Adipose tissue (tissue), 3 donors: ENCODE results near the gene TBL1XR1. TPM values are rescaled to one million over a fixed set of nuclear protein-coding genes. Genes with fewer than 3 reads are reported as not detected.
"Not testable (repeated sequence)": the region's sequence is repeated elsewhere in the genome, so short reads cannot be mapped to it uniquely, and the experiment has no call there.

ENCODE experiments used
- H3K27ac ChIP-seq: one replicate; pipeline ENCODE4 v1.5.1; 2013; ENCODE audit warnings: low read depth, low read length
- WGBS, 3 donors: extraction: QIAGEN DNeasy Blood & Tissue Kit; methylation state at CpG; one replicate each; pipeline ENCODE4 v1.1.7; 2013; 5-methylcytosine and 5-hydroxymethylcytosine counted together
- polyA plus RNA-seq, 3 donors: library from polyadenylated mRNA; stranded (reverse); fragments of 200-250 nt; gene quantifications; one replicate each; pipeline ENCODE4 v1.2.3, GENCODE V29; 2013
- donor health status: healthy with polysubstance abuse.
- donor health status: Bipolar disorder and iron deficiency.
- donor health status: healthy.

The TBL1XR1 gene
- polyA plus RNA-seq, 3 donors, result 10.8 to 34.0 (median 16.0) TPM

- H3K27ac ChIP-seq, result no peak overlapping the region
- 39 to 93% (median 90%) methylated on average over 3 of the region's 3 CpGs for WGBS, 3 donors
These were observed 42.5 kb downstream of the TBL1XR1 start for GRCh38 chr3:177154733-177155132.

- no peak overlapping the region for H3K27ac ChIP-seq
- WGBS, 3 donors, result 61 to 72% (median 71%) methylated on average over 7 of the region's 7 CpGs
These were observed 46.2 kb downstream of the TBL1XR1 start for GRCh38 chr3:177150970-177151627.

- H3K27ac ChIP-seq, result no peak overlapping the region
- WGBS, 3 donors, result 18 to 63% (median 59%) methylated on average over 3 of the region's 3 CpGs
These were observed 46.9 kb downstream of the TBL1XR1 start for GRCh38 chr3:177150218-177150916.

DNA sequence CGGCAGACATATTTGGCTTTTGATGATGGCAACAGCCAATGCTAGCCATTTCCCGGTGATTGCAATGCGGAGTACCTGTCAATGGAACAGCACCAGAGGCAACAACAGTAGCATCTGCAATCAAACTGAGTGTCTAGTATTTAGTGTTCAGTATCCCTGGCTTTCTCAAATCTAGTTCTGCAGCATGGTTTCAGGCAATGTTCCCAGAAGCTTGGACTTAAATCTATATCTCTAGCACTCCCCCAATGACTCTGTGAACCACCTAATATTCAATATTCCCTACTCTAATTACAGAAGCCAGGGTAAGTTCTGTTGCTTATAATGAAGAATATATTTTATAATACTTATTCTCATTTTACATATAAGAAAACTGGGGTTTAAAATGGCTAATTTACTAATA lies 48.2 kb downstream of the TBL1XR1 start:
- H3K27ac ChIP-seq, result no peak overlapping the region
- 95 to 97% (median 97%) methylated on average over 3 of the region's 3 CpGs for WGBS, 3 donors

- 84 to 90% (median 88%) methylated on average over 1 of the region's 1 CpG for WGBS, 3 donors
- no peak overlapping the region for H3K27ac ChIP-seq
These were observed 49.5 kb downstream of the TBL1XR1 start for GRCh38 chr3:177147790-177148189.

DNA sequence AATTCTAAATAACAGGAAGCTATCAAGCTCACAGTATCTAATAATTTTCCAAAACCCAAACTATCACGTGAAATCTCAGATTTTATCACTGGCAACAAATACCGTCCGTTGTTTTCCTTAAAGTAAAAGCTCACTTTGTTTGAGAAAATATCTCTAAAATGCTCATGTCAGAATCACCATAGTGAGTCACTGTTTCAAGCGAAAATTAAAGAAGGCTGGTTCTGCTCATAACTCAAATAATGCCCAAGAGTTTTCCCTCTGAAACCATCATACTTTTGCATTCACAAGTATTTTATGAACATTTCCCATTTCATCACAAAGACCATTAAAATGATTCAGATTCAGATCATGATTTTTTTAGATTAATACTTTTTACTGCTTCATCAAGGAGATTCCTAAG lies 50.6 kb downstream of the TBL1XR1 start:
- WGBS, 3 donors, result 49 to 67% (median 55%) methylated on average over 4 of the region's 4 CpGs
- H3K27ac ChIP-seq, result no peak overlapping the region

GRCh38 chr3:177145954-177146353 lies 51.3 kb downstream of the TBL1XR1 start:
- no peak overlapping the region for H3K27ac ChIP-seq
- WGBS, 3 donors, result 88 to 94% (median 91%) methylated on average over 2 of the region's 2 CpGs

DNA sequence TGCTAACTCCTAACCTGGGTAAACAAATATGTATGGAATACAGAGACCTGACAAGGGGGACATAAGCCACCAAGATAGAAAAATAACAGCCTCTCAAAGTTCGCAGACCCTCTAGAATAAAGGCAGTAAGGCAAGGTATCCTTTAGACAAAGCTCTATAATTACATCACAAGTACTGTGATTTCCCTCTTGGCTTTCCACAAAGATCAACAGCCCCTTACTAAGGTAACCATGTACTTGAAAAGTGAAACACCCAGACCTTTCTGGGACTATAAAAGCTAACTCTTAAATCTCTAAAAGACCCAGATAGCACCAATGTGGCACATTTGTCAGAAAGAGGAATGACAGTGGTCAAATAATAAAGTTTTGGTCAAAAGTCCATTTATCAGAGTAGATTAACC lies 51.9 kb downstream of the TBL1XR1 start:
- WGBS, 3 donors, result 82 to 96% (median 94%) methylated on average over 1 of the region's 1 CpG

DNA sequence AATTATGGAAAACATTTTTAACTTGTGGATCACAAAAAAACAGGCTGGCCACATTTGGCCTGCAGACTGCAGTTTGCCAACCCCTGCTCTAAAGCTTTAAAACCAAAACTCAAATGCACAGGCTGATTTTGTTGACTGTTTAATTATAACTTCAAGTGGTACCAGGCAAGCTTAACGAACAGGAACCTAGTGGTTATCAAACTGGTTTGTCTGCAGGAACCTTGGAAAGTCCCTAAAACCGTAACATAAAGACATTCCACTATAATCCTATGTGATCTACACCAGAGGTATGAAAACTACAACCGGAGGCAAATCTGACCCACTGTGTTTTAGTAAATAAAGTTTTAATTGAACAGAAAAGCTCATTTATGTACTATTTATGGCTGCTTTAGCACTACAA lies 52.4 kb downstream of the TBL1XR1 start:
- H3K27ac ChIP-seq, result no peak overlapping the region
- WGBS, 3 donors, result 35 to 42% (median 38%) methylated on average over 3 of the region's 3 CpGs

More for the DNA sequence above, 51.9 kb downstream of the TBL1XR1 start:
- no peak overlapping the region for H3K27ac ChIP-seq

DNA sequence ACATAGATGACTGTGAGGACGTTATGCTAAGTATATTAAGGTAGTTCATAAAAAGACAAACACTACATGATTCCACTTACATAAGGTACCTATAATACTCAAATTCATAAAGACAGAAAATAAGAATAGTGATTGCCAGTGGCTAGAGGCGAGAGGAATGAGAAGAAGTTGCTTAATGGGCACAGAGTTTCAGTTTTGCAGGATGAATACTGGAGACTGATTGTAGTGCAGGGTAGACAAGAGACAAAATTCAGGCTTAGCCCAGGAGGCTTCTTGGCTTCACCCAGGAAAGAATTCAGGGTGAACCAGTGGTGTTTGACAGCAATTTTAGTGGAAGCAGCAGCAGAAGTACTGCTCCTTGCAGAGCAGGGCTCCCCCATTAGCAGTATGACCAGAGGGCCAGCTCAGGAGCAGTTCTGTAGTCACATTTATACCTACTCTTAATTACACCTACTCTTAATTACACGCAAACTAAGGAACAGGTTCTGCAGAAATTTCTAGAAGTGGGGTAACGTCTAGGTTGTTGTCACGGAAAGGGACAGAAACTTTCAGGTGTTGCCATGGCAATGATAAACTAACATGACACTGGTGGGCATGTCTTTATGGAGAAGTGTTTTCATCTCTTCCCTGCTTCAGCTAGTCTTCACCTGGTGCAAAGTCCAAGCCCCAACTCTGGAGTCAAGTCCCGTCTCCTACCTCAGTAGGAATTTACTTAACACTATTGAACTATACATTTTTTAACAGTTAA lies 55.2 kb downstream of the TBL1XR1 start:
- WGBS, 3 donors, result 71 to 86% (median 73%) methylated on average over 6 of the region's 6 CpGs
- H3K27ac ChIP-seq, result no peak overlapping the region

- 71 to 86% (median 82%) methylated on average over 6 of the region's 6 CpGs for WGBS, 3 donors
- H3K27ac ChIP-seq, result no peak overlapping the region
These were observed 55.8 kb downstream of the TBL1XR1 start for GRCh38 chr3:177141471-177141870.

- 82 to 95% (median 84%) methylated on average over 10 of the region's 10 CpGs for WGBS, 3 donors
- not testable (repeated sequence) for H3K27ac ChIP-seq
These were observed 58.1 kb downstream of the TBL1XR1 start for GRCh38 chr3:177139220-177139619.

DNA sequence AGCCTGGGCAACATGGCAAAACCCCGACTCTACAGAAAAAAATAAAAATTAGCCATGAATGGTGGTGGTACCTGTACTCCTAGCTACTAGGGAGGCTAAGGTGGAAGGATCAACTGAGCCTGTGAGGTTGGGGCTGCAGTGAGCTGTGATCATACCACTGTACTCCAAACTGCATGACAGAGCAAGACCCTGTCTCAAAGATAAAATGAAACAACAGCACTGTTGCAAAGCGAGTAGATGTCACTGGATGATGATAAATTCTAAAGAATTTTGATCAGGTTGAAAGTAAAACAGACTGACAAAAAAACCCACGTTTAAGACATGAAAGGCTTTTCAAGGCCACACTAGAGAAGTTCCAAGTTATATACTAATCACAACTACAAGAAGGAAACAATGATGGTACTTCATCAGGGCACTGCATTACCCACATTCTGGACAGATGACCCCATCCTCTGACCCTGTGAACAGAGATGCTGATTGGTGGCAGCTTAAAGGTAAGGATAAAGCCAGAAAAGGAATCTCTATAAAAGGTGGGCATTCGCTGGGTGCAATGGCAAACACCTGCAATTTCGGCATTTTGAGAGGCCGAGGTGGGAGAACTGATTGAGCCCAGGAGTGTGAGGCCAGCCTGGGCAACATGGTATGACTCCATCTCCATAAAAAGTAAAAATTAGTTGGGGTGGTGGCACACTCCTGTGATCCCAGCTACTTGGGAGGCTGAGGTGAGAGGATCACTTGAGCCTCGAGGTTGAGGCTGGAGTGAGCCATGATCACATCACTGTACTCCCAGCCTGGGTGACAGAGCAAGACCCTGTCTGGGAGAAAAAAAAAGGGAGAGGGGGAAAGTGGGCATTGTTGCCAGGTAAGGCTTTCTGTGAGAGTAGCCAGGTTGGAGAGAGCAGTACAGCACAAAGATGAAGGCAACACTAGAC lies 59.2 kb downstream of the TBL1XR1 start:
- 82 to 89% (median 89%) methylated on average over 7 of the region's 7 CpGs for WGBS, 3 donors
- H3K27ac ChIP-seq, result no peak overlapping the region

DNA sequence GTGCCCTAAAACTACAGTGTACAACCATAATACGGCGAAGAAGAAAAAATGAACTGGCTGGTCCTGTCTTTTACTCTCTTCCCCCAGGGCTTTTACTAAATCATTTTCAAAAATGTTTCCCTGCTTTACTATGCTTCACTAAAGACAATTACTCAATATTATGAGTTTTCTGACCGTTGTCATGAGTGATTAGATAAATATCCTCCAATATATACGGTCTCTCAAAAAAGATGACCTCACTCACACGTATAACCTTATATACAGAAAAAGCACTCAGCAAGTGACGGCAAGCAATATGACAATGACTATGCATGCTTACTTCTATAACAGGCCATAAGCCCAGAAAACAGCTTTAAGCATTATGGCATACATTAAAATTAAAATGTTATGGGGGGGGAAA lies 60.5 kb downstream of the TBL1XR1 start:
- no peak overlapping the region for H3K27ac ChIP-seq
- WGBS, 3 donors, result 73 to 90% (median 89%) methylated on average over 6 of the region's 6 CpGs

DNA sequence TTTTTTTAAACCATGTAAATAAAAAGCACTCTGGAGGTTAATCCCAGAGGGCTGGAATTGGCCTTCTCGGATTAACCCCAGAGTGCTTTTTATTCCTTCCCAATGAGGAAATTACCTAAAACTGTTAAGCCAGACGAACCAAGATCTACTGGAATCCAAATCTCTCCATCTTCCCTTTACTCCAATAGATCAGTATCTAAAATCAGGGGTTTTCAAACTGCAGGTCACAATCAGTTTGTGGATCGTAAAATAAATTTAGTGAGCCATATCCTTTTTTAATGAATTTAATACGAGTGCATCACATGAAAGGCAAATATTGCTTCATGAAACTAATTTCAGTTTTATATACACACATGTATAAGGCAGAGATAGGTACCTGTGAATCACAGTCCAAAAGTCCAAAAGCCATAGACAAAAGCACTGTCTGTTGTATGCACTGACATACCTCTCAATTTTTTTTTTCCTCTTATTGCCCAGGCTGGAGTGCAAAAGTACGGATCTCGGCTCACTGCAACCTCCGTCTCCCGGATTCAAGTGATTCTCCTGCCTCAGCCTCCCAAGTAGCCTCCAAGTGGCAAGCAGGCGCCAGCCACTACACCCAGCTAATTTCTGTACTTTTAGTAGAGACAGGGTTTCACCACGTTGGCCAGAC lies 61.3 kb downstream of the TBL1XR1 start:
- H3K27ac ChIP-seq, result no peak overlapping the region
- 86 to 91% (median 88%) methylated on average over 10 of the region's 10 CpGs for WGBS, 3 donors

GRCh38 chr3:177134816-177135210 lies 62.5 kb downstream of the TBL1XR1 start:
- whole genome bisulfite sequencing, 3 donors, result 83 to 91% (median 88%) methylated on average over 8 of the region's 8 CpGs

GRCh38 chr3:177133860-177134815 lies 63.1 kb downstream of the TBL1XR1 start:
- H3K27ac ChIP-seq, result no peak overlapping the region
- WGBS, 3 donors, result 42 to 80% (median 52%) methylated on average over 8 of the region's 8 CpGs

More at GRCh38 chr3:177134816-177135210, 62.5 kb downstream of the TBL1XR1 start:
- H3K27ac ChIP-seq, result no peak overlapping the region
